HG03108 (cell line): ENCODE results near the gene DNPH1.

Experiments
- ATAC-seq: cut with Tn5 transposase; IDR thresholded peaks from one replicate; pipeline ENCODE4 v1.9.1; 2021; ENCODE audit warnings: moderate library complexity; ENCODE audit not compliant: unreplicated experiment

Gene DNPH1

DNA sequence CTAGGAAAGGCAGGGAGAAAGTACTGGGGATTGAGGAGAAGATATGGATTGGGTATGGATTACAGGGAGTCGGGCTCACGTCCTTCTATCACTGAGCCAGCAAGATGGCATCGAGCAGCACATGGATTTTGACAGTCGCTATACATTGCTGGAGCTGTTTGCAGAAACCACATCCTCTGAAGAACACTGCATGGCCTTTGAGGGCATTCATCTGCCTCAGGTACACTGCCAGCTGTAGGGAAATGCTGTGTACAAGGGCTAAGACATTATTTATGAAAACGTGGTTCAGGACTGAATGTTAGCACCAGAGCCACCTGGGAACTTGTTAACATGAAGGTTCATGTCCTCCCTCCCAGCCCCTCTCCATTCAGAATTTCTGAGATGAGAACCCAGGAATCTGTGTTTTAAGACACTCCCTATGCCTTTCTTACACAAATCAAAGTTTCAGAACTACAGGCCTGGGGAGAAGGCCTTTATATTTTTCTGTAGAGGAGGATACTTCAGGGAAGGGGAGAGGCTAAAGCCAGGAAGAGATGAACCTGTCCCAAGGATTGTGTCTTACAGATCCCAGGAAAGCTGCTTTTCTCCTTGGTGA, 43.8 kb downstream of the DNPH1 start:
- no peak for ATAC-seq

DNA sequence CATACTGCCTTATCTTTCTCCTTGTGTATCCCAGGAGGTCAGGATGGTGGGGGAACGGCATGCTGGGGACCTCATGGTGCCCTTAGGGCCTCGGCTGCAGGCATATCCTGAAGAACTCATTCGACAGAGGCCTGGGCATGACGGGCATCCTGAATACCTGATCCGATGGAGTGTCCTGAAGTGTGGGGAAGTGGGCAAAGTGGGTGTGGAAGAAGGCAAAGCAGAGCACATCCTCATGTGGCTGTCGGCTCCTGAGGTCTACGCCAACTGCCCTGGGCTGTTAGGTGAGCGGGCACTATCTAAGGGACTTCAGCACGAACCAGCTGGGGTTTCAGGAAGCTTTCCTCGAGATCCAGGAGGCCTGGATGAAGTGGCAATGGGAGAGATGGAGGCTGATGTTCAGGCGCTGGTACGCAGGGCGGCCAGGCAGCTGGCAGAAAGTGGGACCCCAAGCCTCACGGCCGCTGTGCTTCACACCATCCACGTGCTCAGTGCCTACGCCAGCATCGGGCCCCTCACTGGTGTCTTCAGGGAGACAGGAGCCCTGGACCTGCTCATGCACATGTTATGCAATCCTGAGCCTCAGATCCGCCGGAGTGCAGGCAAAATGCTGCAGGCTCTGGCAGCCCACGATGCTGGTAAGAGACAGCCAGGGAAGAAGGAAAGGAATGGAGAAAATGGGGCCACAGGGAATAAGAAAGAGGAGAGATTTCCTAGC, 44.9 kb downstream of the DNPH1 start:
- no peak for ATAC-seq

DNA sequence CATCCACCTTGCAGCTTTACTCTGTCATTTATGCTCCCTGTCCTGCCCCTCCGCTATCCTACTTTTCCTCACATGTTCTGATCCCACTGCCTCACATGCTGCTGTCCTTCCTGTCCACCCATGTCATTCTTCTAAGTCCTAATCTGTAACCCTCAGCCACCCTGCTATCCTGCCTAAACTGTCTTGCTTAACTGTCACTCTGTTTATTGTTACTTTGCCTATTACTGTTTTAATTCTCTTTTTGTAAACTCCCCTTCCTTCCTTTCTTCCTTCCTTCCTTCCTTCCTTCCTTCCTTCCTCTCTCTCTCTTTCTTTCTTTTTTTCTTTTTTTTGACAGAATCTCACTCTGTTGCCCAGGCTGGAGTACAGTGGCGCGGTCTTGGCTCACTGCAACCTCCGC, 45.8 kb downstream of the DNPH1 start:
- no peak for ATAC-seq

DNA sequence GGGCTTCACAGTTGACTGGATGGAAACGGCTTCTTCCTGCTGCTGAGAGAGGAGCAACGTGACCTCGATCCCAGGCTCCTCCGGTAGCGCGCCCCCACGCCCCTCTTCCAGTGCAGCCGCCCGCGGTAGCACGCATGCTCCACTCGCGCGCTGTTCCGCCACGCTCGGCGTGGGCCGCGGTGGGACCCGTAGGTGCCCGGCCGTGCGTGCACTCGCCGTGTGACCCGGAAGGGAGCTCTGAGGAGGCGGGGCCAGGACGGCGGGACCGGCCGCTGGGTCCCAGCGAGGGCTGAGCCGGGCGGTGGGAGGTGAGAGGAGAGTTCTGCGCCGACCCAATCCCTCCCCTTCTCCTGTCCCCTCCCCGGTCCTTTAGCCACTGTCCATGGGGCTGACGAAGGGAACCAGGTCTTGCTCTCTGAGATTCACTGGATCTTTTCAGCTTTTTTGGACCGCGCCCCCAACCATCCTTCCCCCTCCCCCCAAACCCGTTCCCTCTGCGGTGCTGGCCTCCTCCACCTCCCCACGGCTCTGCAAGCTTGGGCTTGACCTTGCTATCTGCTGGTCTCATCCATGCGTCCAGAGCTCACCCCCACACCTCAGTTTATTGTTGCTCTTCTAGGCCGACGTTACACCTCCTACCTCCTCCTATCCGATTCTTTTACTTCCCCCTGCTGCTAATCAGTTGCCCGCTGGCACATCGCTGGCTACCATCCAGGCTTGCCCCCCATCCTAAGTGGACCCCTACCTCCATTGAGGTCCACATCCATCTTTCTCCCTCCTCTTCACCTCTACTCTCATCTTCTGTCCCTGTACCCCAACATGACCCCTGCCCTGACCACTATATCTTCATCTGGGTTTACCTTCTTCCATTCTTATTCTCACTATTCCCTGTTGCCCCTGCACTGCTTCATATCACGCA, 47.1 kb downstream of the DNPH1 start, which contains the start of gene CUL9:
Gene CUL9 (plus strand): TSS at position 255 of the 919 bp plus-strand sequence. CDS start 2,115 bp downstream, outside the sequence.
- peak; percentile 94 for ATAC-seq

DNA sequence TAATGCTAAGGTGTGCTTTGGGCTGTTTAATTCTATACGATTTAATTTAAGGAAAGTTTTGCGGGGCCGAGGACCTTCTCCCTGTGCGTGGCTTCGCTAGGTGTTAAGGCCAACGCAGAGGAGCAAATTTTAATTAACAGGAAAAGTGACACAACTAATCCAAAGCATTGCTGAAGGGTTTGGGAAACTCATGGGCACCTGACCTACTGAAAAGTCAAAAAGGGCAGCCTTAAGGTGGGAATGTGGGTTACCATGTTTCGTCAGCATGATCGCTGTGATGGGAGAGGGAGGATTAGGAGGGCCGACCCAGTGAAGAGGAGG, 47.7 kb downstream of the DNPH1 start:
- no peak for ATAC-seq

DNA sequence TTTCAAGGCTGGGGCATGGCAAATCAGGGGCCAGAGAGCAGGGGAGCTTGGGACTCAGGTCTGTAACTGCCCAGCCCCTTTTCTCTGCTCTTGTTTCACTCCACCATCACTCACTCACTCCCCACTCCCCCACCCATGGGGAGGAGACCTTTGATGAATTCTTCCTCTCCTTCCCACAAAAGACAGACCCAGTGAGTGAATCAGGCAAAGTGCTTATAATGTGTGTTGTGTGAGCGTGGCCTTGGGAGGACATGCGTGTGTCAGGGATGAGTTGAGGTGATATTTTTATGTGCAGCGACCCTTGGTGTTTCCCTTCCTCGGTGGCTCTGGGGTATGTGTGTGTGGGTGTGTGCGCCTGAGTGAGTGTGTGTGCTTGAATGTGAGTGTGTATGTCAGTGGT, 48.3 kb downstream of the DNPH1 start:
- ATAC-seq: no peak

DNA sequence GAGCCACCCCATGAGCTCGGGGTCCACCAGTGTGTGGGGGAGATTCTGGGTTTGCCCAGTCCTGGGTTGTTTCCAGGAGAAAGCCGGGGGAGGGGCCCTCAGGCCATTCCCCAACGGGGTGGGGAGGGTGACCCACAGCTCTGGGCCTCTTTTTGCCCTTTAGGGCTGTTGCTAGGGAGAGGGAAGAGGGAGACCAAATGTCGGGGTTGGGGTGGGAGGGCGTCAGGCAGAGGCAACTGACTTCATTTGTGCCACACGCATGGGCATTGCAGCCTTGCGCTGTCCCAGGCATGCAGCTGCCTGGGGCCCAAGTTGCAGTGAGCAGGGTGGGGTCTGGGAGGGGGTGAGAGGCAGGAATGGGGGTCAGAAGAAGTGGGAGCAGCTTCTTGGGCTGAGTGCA, 49.2 kb downstream of the DNPH1 start:
- no peak for ATAC-seq

DNA sequence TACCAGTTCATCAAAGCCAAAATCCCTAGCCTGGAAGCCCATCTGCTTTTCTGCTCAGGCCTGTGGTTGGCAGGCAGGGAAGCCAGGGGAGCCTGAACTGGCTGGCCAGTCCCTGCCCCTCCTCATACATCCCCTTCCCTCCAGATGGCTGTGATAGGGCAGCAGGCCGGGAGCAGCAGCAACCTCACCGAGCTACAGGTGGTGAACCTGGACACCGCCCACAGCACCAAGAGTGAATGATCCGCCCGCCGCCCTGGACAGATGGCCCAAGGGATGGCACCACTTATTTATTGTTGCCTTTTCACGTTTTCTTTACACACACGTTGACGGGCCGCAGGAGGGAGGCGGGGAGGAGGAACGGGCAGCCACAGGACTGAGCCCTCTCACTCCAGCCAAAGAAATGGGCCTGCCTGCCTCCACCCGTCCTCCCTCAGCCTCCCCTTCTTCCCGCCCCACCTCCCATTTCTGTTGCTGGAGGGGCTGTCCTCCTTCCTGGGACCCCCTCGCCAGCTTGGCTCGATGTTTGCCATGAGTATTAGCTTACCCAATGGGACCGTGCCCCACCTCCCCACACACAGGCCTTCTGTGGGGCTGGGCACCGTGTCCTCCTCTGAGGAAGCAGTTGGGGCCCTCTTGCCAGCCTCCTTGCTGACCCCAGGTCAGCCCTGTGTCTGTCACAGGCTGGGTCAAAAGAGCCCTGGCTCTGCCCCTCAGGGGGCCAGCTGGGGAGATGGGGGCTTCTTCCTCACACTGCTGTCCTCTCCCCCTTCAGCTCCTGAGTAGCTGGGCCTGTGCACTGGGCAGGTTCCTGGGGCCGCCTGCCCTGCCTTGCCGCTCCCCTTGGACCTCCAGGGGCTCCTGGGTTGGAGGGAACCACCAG, 50.1 kb downstream of the DNPH1 start:
- ATAC-seq: no peak

DNA sequence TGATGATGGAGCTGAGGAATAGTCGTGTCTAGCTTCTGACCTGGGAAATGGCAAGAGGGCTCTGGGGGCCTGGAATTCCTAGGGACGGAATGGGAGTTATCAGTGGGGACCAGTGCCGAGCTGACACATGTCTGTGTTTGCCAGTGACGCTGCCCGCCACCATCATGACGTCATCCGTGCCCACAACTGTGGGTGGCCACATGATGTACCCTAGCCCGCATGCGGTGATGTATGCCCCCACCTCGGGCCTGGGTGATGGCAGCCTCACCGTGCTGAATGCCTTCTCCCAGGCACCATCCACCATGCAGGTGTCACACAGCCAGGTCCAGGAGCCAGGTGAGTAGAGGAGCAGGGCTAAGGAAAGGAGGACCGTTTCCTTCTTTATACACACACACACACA, 51.1 kb downstream of the DNPH1 start:
- no peak for ATAC-seq

DNA sequence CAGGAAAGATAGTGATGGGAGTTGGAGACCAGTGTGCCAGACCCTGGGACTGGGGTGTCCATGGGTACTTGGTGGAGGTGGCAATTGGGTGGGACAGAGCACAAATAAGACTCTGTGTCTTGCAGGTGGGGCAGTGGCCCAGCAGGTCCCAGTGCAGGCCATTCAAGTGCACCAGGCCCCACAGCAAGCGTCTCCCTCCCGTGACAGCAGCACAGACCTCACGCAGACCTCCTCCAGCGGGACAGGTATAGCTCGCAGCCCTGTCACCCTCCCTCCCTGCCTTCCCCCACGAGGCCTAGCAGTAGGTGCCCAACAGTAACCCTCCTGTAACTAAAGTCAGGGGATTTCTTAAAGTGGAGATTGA, 52.9 kb downstream of the DNPH1 start:
- no peak for ATAC-seq

DNA sequence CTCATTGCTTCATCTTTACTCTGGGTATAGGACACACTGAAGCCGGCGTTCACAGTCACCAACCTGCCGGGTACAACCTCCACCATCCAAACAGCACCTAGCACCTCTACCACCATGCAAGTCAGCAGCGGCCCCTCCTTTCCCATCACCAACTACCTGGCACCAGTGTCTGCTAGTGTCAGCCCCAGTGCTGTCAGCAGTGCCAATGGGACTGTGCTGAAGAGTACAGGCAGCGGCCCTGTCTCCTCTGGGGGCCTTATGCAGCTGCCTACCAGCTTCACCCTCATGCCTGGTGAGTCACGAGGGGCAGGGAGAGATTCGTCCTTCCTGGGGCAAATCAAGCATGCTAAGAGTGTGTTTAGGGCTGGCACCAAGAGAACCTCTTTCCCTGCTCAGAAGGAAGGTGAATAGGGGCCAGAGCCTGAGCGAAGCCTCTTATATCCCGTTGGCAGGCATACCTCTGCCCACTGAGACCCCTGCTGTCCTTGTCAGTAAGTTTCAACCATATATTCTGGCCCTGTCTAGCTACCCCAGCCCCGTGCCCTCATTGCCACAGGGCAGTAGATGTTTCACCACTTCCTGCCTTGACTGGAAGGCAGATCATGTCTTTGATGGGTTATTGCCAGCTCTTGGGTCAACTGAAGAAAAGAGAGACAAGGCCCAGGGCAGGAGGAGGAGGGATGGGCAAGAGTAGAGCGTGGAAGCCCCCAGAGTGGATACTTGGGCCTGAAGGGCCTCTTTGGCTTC, 53.4 kb downstream of the DNPH1 start:
- ATAC-seq: no peak
